ENCODE data around the gene SIVA1. TPM values are rescaled to one million over a fixed set of nuclear protein-coding genes. Genes with fewer than 3 reads are reported as not detected.
A peak's percentile ranks its signal among the peaks of the same experiment; 100 is the strongest.

Gene SIVA1, protein sequence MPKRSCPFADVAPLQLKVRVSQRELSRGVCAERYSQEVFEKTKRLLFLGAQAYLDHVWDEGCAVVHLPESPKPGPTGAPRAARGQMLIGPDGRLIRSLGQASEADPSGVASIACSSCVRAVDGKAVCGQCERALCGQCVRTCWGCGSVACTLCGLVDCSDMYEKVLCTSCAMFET
- 100 to 1,000 TPM; 141 to 262 (median 167) TPM for total RNA-seq

DNA sequence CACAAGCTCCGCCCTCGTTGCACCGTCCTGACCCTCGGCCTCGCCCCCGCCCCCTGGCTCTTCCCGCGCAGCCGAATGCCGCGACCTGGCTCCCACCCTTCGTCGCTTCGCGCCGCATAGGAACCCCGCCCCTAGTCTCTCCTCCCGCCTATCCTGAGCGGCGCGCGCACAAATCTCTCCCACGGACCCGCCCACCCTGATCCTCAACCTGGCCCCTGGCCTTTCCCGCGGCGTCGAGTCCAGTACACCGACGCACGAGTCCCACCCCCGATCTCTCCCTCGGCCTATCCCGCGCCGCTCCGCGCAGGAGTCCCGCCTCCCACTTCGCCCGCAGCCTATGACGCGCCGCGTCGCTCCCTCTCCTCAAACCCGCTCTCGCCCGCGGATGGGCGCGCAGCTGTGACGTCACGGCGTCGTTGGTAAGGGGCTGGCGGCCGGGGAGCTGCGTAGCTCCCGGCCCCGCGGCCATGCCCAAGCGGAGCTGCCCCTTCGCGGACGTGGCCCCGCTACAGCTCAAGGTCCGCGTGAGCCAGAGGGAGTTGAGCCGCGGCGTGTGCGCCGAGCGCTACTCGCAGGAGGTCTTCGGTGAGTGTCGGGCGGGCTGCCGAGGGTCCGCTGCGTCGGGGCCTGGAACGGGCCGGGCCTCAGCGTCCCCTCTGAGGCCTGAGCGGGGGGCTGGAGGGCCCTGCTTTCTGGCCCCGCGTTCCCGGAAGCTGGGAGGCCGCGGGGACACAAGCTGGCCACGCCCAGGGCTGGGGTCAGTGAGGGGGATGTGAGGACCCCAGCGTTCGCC lies at the start of gene SIVA1:
TSS of gene SIVA1 (plus strand) at position 413 of the 793 bp plus-strand sequence. CDS start at position 468, 55 bp downstream.
- peak; percentile 97 for ATAC-seq (ENCODE audit: low FRiP score)
- no peak for TF ChIP-seq CTCF (IDR thresholded peaks at IDR 0.05)

DNA sequence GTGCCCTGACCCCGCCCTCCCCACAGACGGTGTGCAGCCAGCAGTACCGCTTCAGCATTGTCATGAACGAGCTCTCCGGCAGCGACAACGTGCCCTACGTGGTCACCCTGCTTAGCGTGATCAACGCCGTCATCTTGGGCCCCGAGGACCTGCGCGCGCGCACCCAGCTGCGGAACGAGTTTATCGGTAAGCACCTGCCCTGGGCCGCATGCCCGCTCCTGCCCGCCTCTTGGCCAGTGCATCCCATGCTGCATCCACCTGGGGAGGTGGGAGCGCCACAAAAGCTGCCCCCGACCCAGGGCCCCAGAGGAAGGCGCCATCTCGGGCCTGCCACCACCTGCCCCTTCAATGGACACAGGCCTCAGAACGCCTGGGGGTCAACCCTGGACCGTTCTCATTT lies 49.7 kb upstream of the SIVA1 start:
- DNase-seq (ENCODE audit: low spot score) (no peak), ATAC-seq (ENCODE audit: low FRiP score) (no peak)
- TF ChIP-seq CTCF (IDR thresholded peaks at IDR 0.05) = no peak

More for the DNA sequence above, at the start of gene SIVA1:
- peak; percentile 95 for DNase-seq (ENCODE audit: low spot score)

- DNase-seq (ENCODE audit: low spot score) (no peak), ATAC-seq (ENCODE audit: low FRiP score) (no peak)
- no peak for TF ChIP-seq CTCF (IDR thresholded peaks at IDR 0.05)
Observed at GRCh38 chr14:104704252-104704651, 48.7 kb upstream of the SIVA1 start.

DNA sequence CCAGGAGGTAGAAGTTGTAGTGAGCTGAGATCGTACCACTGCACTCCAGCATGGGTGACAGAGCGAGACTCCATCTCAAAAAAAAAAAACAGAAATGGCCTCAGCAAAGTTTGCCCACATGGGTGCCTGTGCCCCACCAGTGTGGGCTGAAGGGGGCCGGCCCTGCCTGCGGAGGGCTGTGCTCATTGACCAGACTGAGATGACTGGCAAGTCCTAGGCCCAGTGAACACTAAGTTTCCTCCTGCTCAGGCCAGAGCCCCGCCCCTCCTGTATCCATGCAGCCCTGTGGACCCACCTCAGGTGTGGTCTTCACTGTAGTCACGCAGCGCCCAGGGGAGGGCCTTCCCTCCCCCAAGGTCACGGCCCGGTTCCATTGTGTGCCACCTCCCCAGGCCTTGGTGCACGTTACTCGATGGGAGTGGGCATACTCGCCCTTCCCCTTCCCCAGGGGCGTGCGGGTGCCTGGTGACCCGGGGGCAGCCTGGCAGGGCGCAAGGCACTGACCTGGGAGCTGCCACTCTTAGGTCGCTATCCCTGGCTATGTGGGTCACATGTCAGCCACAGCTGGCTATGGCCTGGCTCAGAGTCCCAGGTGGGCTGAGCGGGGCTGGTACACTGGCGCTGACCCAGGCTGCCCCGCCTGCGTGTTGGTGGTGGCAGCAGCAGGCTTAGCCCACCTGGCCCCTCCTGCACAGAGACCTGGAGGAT lies 47.5 kb upstream of the SIVA1 start:
- no peak for TF ChIP-seq CTCF (IDR thresholded peaks at IDR 0.05)
- DNase-seq (ENCODE audit: low spot score) = no peak
- ATAC-seq (ENCODE audit: low FRiP score) = no peak

DNA sequence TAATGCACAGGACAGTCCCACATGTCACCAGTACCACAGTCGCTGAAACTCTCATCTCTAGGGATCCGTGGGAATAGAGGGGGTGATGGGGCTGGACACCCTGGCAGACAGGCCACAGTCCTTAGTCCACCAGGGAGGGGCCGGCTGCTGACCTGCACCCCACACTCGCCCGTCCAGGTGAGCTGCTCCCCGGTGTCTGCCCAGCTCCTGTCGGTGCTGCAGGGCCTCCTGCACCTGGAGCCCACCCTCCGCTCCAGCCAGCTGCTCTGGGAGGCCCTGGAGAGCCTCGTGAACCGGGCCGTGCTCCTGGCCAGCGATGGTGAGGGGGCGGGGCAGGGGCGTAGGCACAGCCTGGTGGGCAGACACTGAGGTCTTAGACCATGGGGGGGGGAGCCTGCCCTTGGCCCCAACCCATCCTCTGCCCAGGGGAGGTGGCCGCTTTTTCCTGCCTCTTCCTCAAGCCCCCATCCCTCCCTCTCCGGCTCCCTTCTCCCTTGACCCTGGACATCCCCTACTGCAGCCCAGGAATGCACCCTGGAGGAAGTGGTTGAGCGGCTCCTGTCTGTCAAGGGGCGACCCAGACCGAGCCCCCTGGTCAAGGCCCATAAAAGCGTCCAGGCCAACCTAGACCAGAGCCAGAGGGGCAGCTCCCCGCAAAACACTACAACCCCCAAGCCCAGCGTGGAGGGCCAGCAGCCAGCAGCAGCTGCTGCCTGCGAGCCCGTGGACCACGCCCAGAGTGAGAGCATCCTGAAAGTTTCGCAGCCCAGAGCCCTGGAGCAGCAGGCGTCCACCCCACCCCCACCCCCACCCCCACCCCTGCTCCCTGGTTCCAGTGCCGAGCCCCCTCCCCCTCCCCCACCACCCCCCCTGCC lies 46.0 kb upstream of the SIVA1 start:
- ATAC-seq (ENCODE audit: low FRiP score) (no peak), DNase-seq (ENCODE audit: low spot score) (no peak)
- TF ChIP-seq CTCF (IDR thresholded peaks at IDR 0.05) = no peak
